Activated CD4-positive, alpha-beta T cell treated with anti-CD3 and anti-CD28 coated beads for 48 hours (primary cell): ENCODE results near the gene PGD.
"Not testable (repeated sequence)": the region's sequence is repeated elsewhere in the genome, so short reads cannot be mapped to it uniquely, and the experiment has no call there.

Experiments used
- DNase-seq: peaks from one replicate; pipeline ENCODE4 v3.0.0-alpha.2; 2020

PGD gene

DNA sequence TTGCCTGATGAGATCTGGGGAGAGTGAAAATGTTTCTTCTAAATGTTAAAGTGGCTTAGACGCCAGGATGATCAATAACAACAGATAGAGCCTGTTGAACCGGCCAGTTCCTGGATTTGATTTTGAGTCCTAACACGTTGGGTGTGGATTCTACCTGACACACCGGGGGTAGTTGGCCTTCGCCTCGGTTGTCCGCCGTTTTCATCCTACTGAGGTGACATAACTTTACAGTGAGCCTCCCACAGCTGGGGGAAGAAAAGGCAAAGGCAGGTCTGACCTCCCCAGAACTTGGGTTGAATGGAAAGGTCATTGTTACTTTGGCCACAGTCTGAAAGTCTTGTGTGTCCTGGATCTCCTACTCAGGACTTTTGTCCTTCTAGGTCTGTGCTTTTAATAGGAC, 1.1 kb downstream of the PGD start:
- no peak for DNase-seq

DNA sequence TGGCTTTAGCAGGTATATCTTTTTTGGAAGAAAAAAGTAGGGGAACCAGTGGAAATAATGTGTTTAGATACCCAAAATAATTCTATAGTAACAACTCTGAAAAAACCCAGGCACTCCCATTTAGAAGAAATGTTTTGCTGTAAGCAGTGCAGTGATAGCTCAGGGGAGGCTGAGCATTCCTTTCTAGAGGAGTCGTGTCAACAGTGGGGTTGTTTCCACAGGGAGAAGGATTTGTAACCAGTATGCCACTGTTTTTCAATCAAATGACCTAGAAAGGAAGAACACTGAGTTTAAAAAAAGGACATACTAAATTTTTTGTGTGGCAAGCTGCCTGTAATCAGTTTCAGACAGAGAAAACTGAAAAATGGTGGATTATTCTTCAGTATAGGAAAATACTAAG, 2.4 kb downstream of the PGD start:
- no peak for DNase-seq

DNA sequence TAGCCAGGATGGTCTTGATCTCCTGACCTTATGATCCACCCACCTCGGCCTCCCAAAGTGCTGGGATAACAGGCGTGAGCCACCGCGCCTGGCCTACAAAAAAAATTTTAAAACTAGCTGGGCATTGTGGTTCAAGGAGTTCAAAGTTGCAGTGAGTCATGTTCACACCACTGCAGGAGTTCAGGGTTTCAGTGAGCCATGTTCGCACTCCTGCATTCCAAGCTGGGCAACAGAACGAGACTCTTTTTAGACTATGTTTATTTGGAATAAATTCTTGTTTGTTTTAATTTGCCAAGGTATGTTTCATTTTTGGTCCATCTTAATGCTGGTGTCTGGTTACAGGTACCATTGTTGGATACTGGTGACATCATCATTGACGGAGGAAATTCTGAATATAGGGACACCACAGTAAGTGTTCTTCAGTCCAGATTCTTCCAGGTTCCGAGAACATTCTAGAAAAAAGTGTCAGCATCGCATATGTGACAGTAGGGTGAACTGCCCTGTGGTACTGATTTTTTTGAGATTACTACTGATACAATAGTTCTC, 3.9 kb downstream of the PGD start:
- DNase-seq = peak; percentile 9

DNA sequence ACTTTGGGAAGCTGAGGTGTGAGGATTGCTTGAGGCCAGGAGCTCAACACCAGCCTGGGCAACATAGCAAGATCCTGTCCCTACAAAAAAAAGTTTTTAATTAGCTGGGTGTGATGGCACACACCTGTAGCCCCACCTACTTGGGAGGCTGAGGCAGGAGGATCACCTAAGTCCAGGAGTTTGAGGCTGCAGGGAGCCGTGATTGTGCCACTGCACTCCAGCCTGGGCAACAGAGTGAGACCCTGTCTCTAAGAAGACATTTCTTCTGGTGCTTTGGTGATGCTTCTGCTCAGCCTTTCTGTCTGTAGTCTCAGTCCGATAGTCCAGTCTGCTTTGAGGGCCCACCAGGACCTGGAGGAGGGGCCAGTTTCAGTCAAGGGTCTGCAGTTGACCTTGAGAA, 8.3 kb downstream of the PGD start:
- no peak for DNase-seq

DNA sequence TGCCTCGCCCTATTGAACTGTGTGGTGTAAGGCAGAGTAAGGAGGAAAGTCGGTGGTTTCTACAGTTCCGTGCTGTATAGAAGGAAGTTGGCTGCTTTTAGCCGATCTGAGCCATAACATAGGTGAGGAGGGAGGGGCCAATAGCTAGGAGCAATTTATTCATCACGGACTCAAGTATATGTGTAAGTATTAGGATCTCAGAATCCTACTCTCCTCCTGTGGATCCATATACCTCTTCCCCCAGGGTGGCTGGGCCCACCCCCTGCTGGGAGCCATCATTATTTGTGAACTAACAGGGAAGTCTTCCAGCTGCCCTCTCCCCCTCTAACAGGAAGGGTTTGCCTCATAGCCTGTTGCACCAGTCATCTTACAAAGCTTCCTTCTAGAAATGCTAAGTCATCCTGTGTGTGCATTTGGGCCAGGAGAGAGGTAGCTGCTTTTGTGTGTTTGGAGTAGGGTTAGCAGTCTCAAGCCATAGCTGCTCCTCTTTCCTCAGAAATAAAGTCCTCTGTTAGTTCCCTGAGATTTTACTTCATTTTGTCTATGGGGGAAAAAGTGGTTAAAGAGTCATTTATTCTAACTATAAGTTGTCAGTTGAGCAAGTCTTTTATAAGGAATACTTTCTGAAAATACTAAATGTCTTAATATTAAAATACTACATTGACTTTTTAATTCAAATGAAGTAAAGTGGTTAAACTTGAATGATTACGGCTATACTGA, 16.5 kb downstream of the PGD start:
- no peak for DNase-seq

DNA sequence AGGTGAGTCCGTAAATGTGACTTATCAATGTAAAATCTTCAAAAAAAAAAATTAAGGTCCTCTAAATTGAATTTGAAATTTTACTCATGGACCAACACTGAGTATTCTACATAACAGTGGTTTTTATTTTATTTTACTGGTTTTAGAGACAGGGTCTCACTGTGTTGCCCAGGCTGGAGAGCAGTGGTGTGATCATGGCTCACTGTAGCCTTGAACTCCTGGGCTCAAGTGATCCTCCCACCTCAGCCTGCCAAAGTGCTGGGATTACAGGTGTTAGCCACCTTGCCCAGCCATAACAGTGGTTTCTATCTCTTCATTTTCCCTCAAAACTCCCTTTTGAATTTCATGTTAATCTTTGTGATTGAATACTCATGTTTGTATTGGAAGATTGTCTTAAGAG, 17.1 kb downstream of the PGD start:
- DNase-seq = not testable (repeated sequence)

DNA sequence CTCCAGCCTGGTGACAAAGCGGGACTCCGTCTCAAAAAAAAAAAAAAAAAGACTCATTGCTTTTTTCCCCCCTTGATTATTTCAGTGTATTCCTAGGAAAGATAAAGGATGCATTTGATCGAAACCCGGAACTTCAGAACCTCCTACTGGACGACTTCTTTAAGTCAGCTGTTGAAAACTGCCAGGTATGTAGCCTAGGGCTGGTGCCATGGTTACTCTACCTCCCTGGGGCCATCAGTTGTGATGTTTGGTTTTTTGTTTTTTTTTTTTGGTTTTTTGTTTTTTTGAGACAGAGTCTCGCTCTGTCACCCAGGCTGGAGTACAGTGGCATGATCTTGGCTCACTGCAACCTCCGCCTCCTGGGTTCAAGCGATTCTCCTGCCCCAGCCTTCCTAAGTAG, 19.9 kb downstream of the PGD start:
- not testable (repeated sequence) for DNase-seq

DNA sequence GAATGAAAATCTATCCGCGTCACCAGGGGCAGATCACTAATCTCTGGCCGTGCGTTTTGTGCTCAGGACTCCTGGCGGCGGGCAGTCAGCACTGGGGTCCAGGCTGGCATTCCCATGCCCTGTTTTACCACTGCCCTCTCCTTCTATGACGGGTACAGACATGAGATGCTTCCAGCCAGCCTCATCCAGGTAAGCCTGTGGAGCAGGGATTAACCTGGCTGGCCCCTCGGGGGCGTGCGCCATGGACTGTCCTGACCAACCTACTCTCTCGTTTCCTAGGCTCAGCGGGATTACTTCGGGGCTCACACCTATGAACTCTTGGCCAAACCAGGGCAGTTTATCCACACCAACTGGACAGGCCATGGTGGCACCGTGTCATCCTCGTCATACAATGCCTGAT, 20.5 kb downstream of the PGD start:
- DNase-seq = no peak

DNA sequence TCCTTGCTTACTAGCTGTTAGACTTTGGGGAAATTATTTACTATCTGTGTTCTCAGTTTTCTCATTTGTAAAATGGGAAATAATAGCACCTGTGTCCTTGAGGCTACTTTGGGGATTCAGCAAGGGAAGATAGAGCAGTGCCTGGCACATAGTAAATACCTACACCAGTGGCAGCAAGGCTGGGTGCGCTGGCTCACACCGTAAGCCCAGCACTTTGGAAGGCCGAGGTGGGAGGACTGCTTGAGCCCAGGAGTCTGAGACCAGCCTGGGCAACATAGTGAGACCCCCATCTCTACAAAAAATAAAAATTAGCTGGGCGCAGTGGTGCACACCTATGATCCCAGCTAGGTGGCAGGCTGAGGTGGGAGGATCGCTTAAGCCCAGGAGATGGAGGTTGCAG, 22.8 kb downstream of the PGD start:
- DNase-seq = no peak

DNA sequence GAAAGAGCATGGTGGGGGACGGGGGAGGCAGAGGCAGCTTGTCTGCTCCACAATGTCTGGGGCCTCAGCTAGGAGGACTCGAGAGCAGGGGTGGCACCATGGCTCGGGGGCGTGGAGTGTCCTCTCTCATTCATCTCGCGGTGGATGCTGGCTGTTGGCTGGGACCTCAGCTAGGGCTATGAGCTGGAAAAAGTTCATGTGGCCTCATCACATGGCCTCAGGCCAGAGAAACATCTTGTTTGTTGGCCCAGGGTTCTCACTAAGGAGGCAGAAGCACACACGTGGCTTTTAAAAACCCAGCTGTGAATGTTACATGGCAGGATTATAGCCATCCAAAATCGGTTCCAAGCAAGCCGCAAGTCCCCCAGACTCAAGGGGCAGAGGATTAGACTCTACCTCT, 25.2 kb downstream of the PGD start:
- DNase-seq = no peak

DNA sequence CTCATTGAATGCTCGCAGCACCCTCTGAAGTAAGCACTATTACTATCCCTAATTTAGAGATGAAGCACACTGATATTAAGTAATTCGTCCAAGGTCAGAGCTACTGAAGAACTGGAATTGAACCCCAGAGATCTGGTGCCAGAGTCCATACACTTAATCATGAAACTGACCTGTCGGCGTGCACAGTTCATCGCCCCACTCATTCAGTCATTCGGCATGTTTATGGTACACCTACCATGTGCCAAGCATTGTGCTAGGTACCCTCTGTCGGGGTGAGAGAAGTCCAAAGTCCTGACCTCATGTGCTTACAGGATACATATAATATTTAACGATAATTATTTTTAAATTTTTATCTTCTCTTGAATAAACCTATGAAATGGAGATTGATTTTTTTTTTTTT, 25.8 kb downstream of the PGD start:
- DNase-seq = no peak

DNA sequence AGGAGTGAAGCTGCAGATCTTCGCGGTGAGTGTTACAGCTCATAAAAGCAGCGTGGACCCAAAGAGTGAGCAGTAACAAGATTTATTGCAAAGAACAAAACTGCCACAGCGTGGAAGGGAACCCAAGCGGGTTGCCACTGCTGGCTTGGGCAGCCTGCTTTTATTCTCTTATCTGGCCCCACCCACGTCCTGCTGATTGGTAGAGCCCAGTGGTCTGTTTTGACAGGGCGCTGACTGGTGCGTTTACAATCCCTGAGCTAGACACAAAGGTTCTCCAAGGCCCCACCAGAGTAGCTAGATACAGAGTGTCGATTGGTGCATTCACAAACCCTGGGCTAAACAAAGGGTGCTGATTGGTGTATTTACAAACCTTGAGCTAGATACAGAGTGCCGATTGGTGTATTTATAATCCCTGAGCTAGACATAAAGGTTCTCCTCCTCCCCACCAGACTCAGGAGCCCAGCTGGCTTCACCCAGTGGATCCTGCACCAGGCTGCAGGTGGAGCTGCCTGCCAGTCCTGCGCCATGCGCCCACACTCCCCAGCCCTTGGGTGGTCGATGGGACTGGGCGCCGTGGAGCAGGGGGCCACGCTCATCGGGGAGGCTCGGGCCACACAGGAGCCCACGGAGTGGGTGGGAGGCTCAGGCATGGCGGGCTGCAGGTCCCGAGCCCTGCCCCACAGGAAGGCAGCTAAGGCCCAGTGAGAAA, 27.1 kb downstream of the PGD start:
- DNase-seq = not testable (repeated sequence)

DNA sequence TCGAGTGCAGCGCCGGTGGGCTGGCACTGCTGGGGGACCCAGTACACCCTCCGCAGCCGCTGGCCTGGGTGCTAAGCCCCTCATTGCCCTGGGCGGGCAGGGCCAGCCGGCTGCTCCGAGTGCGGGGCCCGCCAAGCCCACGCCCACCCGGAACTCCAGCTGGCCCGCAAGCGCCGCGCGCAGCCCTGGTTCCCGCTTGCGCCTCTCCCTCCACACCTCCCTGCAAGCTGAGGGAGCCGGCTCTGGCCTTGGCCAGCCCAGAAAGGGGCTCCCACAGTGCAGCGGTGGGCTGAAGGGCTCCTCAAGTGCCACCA, 27.6 kb downstream of the PGD start:
- DNase-seq = not testable (repeated sequence)

DNA sequence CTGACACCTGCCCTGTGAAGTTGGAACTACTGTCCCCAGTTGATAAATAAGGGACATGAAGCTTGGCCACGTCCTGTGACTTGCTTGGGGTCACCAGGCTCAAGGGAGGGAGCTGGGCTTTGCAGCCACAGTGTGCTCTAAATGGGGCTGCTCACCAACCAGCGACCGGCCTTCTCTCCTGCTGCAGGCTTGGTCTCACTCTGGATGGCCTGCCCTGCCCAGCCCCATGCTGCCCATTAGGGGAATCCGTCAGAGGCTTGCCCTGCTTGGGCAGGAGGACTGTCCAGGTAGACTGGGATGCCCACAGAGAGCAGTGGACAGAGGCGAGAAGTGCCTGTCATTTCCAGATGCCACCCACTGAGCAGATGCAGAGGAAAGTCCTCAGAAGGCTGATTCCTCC, 30.1 kb downstream of the PGD start:
- DNase-seq = no peak

DNA sequence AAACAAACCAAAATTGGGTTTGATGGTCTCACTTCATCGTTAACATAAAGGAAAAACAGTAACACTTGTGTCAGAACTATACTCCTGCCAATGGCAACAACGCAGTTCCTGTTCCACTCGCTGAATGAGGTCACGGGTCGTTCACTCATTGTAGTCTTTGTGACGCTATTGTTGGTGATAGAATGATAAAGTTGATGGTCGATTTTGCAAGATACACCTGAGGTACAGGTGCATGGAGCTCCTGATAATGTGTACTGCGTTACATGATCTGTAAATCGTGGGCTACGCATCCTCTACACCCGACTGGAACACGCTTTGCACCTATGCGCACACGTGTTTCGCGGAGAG, 31.0 kb downstream of the PGD start:
- DNase-seq = peak; percentile 45

DNA sequence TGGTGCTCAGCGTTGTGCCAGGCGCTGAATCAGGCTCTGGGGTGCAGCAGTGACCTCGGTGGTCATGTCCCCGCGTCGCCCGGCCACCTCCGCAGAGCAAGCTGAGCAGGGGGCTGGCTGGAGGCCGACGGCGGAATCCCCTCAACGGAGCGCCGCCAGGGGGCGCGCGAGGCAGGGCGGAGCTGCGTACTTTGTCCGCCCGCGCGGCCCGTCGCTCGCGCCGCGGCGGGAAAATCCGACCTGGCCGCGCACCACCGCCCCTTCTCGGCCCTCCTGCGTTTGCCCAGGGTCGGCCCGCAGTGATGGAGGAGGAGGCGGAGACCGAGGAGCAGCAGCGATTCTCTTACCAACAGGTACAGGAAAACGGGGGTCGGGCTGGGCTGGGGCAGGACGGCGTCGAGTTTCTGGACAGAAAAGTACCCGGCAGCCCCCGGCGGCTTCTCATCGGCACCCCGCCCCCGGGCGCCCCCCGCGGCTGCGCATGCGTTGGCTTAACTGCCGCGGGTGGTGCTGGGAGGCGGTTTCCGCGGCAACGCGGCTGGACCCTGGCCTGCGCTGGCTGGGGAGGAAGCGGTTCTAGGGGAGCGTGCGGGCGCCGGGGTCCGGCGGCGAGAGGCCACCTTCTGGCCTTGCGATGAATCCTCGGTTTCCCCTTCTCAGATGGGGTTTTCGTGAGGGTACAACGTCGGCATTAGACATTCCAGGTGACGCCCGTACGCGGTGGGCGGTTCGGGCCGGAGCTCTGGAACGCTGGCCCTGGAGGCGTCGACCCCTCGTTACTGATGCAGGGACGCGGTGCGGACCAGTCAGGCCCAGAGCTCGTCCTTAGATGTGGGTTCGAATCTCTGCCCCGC, 31.6 kb downstream of the PGD start, which contains the start of gene CENPS:
Gene CENPS (plus strand): TSS at position 218 of the 854 bp plus-strand sequence. CDS start 85 bp downstream, at position 303.
- DNase-seq = peak; percentile 96

DNA sequence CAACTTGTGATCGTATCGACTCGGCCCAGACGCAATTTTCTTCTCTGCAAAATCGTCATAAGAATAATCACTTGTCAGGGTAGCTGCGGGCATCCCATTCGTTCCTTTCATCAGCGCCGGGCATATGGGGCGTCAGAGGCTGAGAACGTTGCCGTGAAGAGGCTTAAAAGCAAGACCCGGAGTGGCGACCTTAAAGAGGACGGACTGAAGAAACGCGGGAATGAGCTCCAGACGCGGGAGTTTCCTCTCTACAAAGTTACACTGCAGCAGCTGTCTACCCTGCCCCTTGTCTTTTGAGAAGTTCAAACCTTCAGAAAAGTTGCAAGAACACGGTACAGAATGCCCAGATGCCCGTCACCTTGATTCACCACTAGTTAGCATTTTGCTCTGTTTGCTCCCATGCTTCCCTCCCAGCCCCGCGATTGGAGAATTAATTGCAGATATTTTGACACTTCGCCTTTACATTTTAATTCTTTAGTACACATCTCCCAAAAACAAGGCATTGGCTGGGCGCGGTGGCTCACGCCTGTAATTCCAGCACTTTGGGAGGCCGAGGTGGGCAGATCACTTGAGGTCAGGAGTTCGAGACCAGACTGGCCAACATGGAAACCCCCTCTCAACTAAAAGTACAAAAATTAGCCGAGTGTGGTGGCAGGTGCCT, 32.3 kb downstream of the PGD start:
- peak; percentile 31 for DNase-seq

DNA sequence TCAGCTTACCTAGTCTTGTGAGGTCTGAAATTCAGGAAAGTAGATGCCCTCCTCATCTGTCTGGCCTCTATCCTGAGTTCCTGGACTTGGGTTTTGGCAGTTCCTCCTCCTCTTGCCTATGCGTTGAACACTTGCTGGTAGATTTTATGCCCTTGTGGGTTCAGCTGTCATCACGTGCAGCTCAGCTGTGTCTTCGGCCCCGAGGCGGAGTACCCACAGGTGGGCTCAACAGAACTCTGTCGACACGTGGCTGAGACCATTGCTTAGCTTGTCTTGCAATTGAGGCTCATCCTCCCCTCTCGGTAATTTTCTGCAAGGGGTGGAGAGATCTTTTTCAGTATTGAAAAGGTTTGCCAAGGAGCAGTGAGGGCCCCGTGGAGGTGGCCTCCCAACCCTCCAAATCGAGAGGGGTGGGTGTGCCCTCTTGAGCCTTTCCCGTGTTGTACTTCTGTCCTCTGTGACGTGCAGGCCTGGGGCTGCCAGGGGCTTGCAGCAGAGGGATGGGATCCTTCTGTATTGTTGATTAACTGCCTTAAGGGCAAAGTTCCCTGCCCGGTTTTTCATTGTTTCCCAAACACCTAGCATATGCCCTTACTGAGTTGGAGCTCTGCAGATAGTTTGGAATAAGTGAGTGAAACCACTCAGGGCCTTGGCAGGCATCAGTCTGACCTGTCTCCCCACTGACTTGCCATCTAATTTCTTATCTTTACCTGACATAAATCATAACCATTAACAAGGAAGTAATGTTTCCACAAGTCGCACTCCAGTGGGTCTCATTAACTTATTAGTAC, 34.2 kb downstream of the PGD start:
- no peak for DNase-seq

DNA sequence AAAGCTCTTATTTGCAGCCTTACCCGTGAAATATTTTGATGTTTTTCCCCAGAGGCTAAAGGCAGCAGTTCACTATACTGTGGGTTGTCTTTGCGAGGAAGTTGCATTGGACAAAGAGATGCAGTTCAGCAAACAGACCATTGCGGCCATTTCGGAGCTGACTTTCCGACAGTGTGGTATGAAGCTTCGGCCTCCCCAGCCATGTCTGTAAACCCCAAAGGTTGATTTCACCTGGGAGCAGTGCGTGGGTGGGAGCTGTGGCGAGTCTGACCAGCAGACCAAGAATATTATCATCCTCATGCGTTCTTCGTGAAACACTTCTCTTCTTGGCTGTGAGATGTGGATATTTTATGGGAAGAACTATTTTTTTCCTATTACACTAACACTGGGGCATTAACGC, 34.9 kb downstream of the PGD start:
- DNase-seq = no peak

DNA sequence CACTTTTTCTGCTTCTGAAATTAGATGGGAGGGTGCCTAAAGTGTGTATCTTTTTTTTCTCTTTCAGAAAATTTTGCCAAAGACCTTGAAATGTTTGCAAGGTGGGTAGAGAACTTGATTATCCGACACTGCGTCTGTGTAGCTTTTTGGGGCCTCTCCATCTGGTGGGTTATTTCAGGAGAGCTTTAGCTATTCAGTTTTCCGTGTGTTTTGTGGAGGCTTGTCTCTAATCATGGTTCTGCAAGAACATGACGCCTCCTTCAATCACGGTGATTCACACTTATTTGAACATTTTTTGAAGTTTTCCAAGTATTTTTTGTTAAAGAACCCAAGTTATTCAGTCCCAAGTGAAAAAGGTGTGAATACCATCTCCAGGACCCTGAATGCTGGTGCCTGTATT, 35.7 kb downstream of the PGD start:
- no peak for DNase-seq

DNA sequence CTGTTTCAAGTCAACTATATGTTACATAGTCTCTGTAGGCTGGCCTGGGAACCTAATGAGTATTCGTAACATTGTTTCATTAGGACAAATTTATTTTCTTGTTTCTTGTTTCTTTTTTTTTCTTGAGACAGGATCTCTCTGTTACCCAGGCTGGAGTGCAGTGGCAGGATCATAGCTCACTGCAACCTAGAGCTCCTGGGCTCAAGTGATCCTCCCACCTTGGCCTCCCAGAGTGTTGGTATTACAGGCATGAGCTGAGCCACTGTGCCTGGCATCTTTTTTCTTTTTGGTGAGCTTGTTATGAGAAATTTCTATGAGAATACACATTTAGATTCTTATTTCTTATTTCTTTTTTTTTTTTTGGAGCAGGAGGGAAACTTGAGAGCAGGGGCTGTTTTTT, 38.2 kb downstream of the PGD start:
- DNase-seq = no peak

DNA sequence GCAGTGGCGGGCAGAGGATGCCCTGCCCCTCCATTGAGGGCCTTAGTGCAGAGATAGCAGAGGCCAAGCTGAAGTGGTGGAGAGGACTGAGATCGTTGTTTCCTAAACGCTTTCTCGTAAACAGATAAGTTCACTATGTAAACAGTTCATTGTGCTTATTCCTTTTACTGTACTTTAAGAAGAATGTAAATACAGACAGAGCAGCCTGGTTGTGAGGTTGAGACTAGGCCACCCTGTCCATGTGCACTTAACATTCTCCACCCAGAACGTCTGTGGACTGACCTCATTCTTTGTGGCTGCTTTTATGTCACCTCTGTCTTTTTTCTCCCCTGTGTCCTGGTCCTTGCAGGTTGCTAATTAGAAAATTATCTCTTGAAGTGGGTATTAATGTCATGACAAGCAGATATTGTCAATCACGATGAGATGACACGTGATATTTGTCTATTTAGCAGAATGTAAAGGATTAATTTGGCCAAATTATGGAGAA, 39.9 kb downstream of the PGD start:
- no peak for DNase-seq
